Neuronal stem cell (in vitro differentiated cells): ENCODE measurements around the gene DDX23.
A peak's percentile ranks its signal among the peaks of the same experiment; 100 is the strongest.
"Not testable (repeated sequence)": the region's sequence is repeated elsewhere in the genome, so short reads cannot be mapped to it uniquely, and the experiment has no call there.

Source experiments
- DNase-seq: peaks from one replicate; pipeline ENCODE4 v3.0.0-alpha.2; 2013; ENCODE audit warnings: low spot score
- H2AFZ ChIP-seq: one replicate; pipeline ENCODE4 v1.6.1; 2013; ENCODE audit warnings: mild to moderate bottlenecking, low read length, inconsistent platforms
- H2AK5ac ChIP-seq: 2 replicates; pipeline ENCODE4 v1.6.1; 2013; ENCODE audit warnings: low read depth, mild to moderate bottlenecking, inconsistent platforms, low read length, moderate library complexity, mixed read lengths
- H2BK120ac ChIP-seq: 2 replicates; pipeline ENCODE4 v1.6.1; 2013; ENCODE audit warnings: low read depth, mild to moderate bottlenecking, inconsistent platforms, low read length, moderate library complexity, mixed read lengths
- H2BK12ac ChIP-seq: one replicate; pipeline ENCODE4 v1.6.1; 2013; ENCODE audit warnings: low read length, inconsistent platforms
- H2BK15ac ChIP-seq: 2 replicates; pipeline ENCODE4 v1.6.1; 2013; ENCODE audit warnings: mild to moderate bottlenecking, low read length, inconsistent platforms, mixed read lengths
- H2BK5ac ChIP-seq: one replicate; pipeline ENCODE4 v1.6.1; 2013; ENCODE audit warnings: inconsistent platforms, mild to moderate bottlenecking, low read length, moderate library complexity
- H3K14ac ChIP-seq: one replicate; pipeline ENCODE4 v1.6.1; 2013; ENCODE audit warnings: low read length, inconsistent platforms
- H3K18ac ChIP-seq: 2 replicates; pipeline ENCODE4 v1.6.1; 2013; ENCODE audit warnings: low read length, inconsistent platforms
- H3K23ac ChIP-seq: 2 replicates; pipeline ENCODE4 v1.6.1; 2013; ENCODE audit warnings: low read depth, mild to moderate bottlenecking, mixed read lengths, low read length, inconsistent platforms; ENCODE audit not compliant: poor library complexity
- H3K27ac ChIP-seq: replicated peaks from 3 replicates; pipeline ENCODE4 v1.5.1; 2013; ENCODE audit warnings: low read length, inconsistent platforms
- H3K27me3 ChIP-seq, 3 experiments: 2 replicates each; pipeline ENCODE4 v1.6.1; 2013; ENCODE audit warnings: low read length in 3 of 3, mild to moderate bottlenecking in 2 of 3, inconsistent platforms in 1 of 3, low read depth in 1 of 3, mixed read lengths in 1 of 3, moderate library complexity in 1 of 3; ENCODE audit not compliant: control insufficient read depth in 3 of 3, insufficient read depth in 3 of 3
- H3K36me3 ChIP-seq, 2 donors: replicated peaks in 1 of 2; 2 replicates each; pipeline ENCODE4 v1.6.1; 2013; ENCODE audit warnings: low read length in 2 of 2; ENCODE audit not compliant: control insufficient read depth in 2 of 2, insufficient read depth in 2 of 2
- H3K4ac ChIP-seq: 2 replicates; pipeline ENCODE4 v1.6.1; 2013; ENCODE audit warnings: inconsistent platforms, mild to moderate bottlenecking, low read length, moderate library complexity
- H3K4me1 ChIP-seq, 2 donors: 1 replicate in 1 of 2; 2 replicates in 1 of 2; pipeline ENCODE4 v1.6.1; 2013; ENCODE audit warnings: low read length in 2 of 2, low read depth in 1 of 2; ENCODE audit not compliant: control insufficient read depth in 2 of 2, insufficient read depth in 1 of 2
- H3K4me2 ChIP-seq: one replicate; pipeline ENCODE4 v1.6.1; 2013; ENCODE audit warnings: mild to moderate bottlenecking, low read length, inconsistent platforms; ENCODE audit not compliant: insufficient read depth, poor library complexity, severe bottlenecking
- H3K4me3 ChIP-seq, 2 donors: 2 replicates each; pipeline ENCODE4 v1.5.1; 2013; ENCODE audit warnings: low read length in 2 of 2, mild to moderate bottlenecking in 2 of 2, inconsistent platforms in 1 of 2, moderate library complexity in 1 of 2
- H3K79me1 ChIP-seq: one replicate; pipeline ENCODE4 v1.6.1; 2013; ENCODE audit warnings: low read depth, mild to moderate bottlenecking, inconsistent platforms, low read length, moderate library complexity
- H3K9ac ChIP-seq: one replicate; pipeline ENCODE4 v1.6.1; 2013; ENCODE audit warnings: mild to moderate bottlenecking, low read depth, low read length, inconsistent platforms; ENCODE audit not compliant: poor library complexity
- H3K9me3 ChIP-seq, 2 donors: replicated peaks in 1 of 2; 2 replicates each; pipeline versions ENCODE3 to v1.6.1; 2013; ENCODE audit warnings: low read length in 2 of 2, mild to moderate bottlenecking in 2 of 2, inconsistent platforms in 1 of 2, low read depth in 1 of 2, mixed read lengths in 1 of 2, moderate library complexity in 1 of 2; ENCODE audit not compliant: control insufficient read depth in 2 of 2, insufficient read depth in 1 of 2
- H4K8ac ChIP-seq: one replicate; pipeline ENCODE4 v1.6.1; 2013; ENCODE audit warnings: low read depth, mild to moderate bottlenecking, inconsistent platforms, low read length, moderate library complexity
- H4K91ac ChIP-seq: one replicate; pipeline ENCODE4 v1.6.1; 2013; ENCODE audit warnings: low read length, low read depth, mild to moderate bottlenecking, inconsistent platforms; ENCODE audit not compliant: poor library complexity
- WGBS, 2 donors: extraction: QIAGEN DNeasy Blood & Tissue Kit; methylation state at CpG; one replicate each; pipeline ENCODE4 v1.1.7; 2013; ENCODE audit warnings: missing lambda C conversion rate in 2 of 2, mixed read lengths in 1 of 2; ENCODE audit not compliant: insufficient read length in 2 of 2, insufficient replicate concordance in 1 of 2; ENCODE audit errors: extremely low coverage in 2 of 2; 5-methylcytosine and 5-hydroxymethylcytosine counted together

The DDX23 gene

GRCh38 chr12:48862760-48863159, 10.8 kb upstream of the DDX23 start:
- DNase-seq: no peak
- no peak overlapping the region for H3K4ac ChIP-seq
- peak overlapping the region; percentile 11 for H3K27ac ChIP-seq
- H2BK15ac ChIP-seq: peak overlapping the region; percentile 3
- peak overlapping the region; percentile 45 for H2AFZ ChIP-seq
- peak overlapping the region in 1 of 2 donors; percentile 3 for H3K4me3 ChIP-seq
- no CpG with 5 or more reads among the region's 5 CpGs for WGBS, 2 donors
- H2BK5ac ChIP-seq: peak overlapping the region; percentile 16
- H4K8ac ChIP-seq: no peak overlapping the region
- H3K79me1 ChIP-seq: no peaks in the 10 kb centered on the region
- no peak overlapping the region for H2BK12ac ChIP-seq
- no peak overlapping the region for H3K9ac ChIP-seq
- no peak overlapping the region for H2AK5ac ChIP-seq
- no peak overlapping the region for H4K91ac ChIP-seq
- H3K14ac ChIP-seq: no peak overlapping the region
- no peak overlapping the region for H2BK120ac ChIP-seq
- H3K27me3 ChIP-seq: peaks cover 0 to 7% (median 0%) of the 10 kb centered on the region in 3 experiments
- H3K36me3 ChIP-seq: peaks cover 11 to 21% of the 10 kb centered on the region in 2 donors
- H3K18ac ChIP-seq: peak overlapping the region; percentile 37
- H3K4me1 ChIP-seq: peaks cover 24 to 32% of the 10 kb centered on the region in 2 donors
- no peaks in the 10 kb centered on the region for H3K9me3 ChIP-seq
- peak overlapping the region; percentile 40 for H3K4me2 ChIP-seq
- no peak overlapping the region for H3K23ac ChIP-seq

DNA sequence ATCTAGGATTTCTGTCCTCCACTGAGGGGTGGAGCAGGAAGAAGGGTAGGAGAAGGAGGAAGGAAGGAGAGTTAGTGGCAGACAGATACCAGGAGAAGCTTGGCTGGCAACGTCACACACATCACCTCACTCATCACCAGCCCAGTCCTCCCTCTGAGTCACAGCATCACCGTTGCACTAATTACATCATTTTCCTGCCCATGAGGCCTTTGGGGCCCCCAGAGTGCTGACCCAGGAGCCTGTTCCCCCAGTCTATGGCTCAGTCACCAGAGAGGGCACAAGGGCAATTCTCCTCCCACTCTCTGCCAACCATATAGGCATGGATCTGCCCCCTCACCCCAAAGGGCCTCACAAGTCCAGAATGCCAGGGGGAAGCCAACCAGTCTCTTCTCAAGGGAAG, 9.1 kb upstream of the DDX23 start:
- H3K9ac ChIP-seq: peak overlapping the region; percentile 63
- no peak overlapping the region for H2AK5ac ChIP-seq
- H3K4me1 ChIP-seq: peaks cover 24 to 31% of the 10 kb centered on the region in 2 donors
- H3K14ac ChIP-seq: no peak overlapping the region
- WGBS, 2 donors: no CpG with 5 or more reads among the region's 2 CpGs
- H2BK5ac ChIP-seq: peak overlapping the region; percentile 43
- peaks cover 11 to 27% of the 10 kb centered on the region in 2 donors for H3K36me3 ChIP-seq
- no peak overlapping the region for H2BK12ac ChIP-seq
- H3K4me2 ChIP-seq: no peak overlapping the region
- H3K4me3 ChIP-seq: no peak overlapping the region
- no peak overlapping the region for H3K4ac ChIP-seq
- H3K27me3 ChIP-seq: peaks cover 0 to 7% (median 0%) of the 10 kb centered on the region in 3 experiments
- H4K91ac ChIP-seq: no peak overlapping the region
- no peaks in the 10 kb centered on the region for H3K79me1 ChIP-seq
- no peak overlapping the region for H2BK15ac ChIP-seq
- no peak overlapping the region for H2AFZ ChIP-seq
- no peak overlapping the region for H2BK120ac ChIP-seq
- no peak for DNase-seq
- no peak overlapping the region for H3K18ac ChIP-seq
- H3K23ac ChIP-seq: no peak overlapping the region
- no peaks in the 10 kb centered on the region for H3K9me3 ChIP-seq
- H3K27ac ChIP-seq: no peak overlapping the region
- H4K8ac ChIP-seq: no peak overlapping the region

- H3K9me3 ChIP-seq, H3K79me1 ChIP-seq, H3K4me3 ChIP-seq, H3K27ac ChIP-seq, H3K9ac ChIP-seq, H3K18ac ChIP-seq, H2BK120ac ChIP-seq, H2AK5ac ChIP-seq, H3K27me3 ChIP-seq, H3K4me2 ChIP-seq, H4K8ac ChIP-seq, H2BK15ac ChIP-seq, H3K23ac ChIP-seq, DNase-seq, H3K4ac ChIP-seq, H2BK12ac ChIP-seq, H4K91ac ChIP-seq, H2AFZ ChIP-seq, H3K14ac ChIP-seq, H2BK5ac ChIP-seq: not testable (repeated sequence)
- Histone ChIP-seq H3K36me3 (peaks cover 11 to 27% of the 10 kb centered on the region in 2 donors), H3K4me1 (peaks cover 22 to 28% of the 10 kb centered on the region in 2 donors)
- no CpG with 5 or more reads among the region's 5 CpGs for WGBS, 2 donors
Measured at GRCh38 chr12:48860236-48860635, 8.3 kb upstream of the DDX23 start.

DNA sequence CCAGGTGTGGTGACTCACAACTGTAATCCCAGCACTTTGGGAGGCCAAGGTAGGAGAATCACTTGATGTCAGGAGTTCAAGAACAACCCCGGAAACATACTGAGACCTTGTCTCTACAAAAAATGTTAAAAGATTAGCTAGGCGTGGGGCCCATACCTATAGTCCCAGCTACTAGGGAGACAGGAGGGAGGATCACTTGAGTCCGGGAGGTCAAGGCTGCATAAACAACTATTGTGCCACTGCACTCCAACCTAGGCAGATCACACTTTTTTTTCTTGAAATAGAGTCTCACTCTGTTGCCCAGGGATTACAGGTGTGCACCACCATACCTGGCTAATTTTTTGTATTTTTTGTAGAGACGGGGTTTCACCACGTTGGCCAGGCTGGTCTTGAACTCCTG, 7.6 kb upstream of the DDX23 start:
- H3K23ac ChIP-seq: no peak overlapping the region
- H3K36me3 ChIP-seq: peaks cover 11 to 27% of the 10 kb centered on the region in 2 donors
- no peak overlapping the region for H3K18ac ChIP-seq

More for the DNA sequence above, 7.6 kb upstream of the DDX23 start:
- no peak overlapping the region for H3K27ac ChIP-seq
- DNase-seq: no peak
- no peaks in the 10 kb centered on the region for H3K9me3 ChIP-seq
- no peak overlapping the region for H4K91ac ChIP-seq
- no peak overlapping the region for H3K4ac ChIP-seq
- no peak overlapping the region for H2BK120ac ChIP-seq
- peaks cover 16 to 24% of the 10 kb centered on the region in 2 donors for H3K4me1 ChIP-seq
- no peak overlapping the region for H4K8ac ChIP-seq
- H2BK15ac ChIP-seq: no peak overlapping the region
- H2BK5ac ChIP-seq: no peak overlapping the region
- WGBS, 2 donors: no CpG with 5 or more reads among the region's 5 CpGs
- H2BK12ac ChIP-seq: no peak overlapping the region
- H3K4me2 ChIP-seq: no peak overlapping the region
- H3K79me1 ChIP-seq: no peaks in the 10 kb centered on the region
- no peak overlapping the region for H2AFZ ChIP-seq
- no peak overlapping the region for H3K14ac ChIP-seq
- H2AK5ac ChIP-seq: no peak overlapping the region
- H3K9ac ChIP-seq: no peak overlapping the region
- peaks cover 0 to under 1% (median 0%) of the 10 kb centered on the region in 3 experiments for H3K27me3 ChIP-seq
- no peak overlapping the region for H3K4me3 ChIP-seq
